ENCODE data around the gene TIGD1. TPM values are rescaled to one million over a fixed set of nuclear protein-coding genes. Genes with fewer than 3 reads are reported as not detected.

TIGD1 gene
- total and polyA plus RNA-seq, 8 donors = 3.7 to 12.4 (median 10.9) TPM

DNA sequence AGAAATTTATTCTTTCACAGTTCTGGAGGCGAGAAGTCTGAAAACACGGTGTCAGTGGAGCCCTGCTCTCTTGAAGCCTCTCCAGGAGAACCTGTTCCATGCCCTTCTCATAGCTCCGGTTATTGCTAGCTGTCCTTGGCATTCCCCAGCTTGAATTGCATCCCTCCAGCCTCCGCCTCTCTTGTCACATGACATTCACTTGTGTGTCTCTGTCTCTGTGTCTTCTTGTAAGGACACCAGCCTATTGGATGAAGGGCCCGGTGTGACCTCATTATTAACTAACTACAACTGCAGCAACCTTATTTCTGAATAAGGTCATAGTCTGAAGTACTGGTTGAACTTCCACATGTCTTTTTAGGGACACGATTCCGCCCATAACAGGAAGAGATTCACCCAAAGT lies 34.7 kb downstream of the TIGD1 start:
- H3K27ac ChIP-seq = no peak overlapping the region
- TF ChIP-seq, protein P1, sequence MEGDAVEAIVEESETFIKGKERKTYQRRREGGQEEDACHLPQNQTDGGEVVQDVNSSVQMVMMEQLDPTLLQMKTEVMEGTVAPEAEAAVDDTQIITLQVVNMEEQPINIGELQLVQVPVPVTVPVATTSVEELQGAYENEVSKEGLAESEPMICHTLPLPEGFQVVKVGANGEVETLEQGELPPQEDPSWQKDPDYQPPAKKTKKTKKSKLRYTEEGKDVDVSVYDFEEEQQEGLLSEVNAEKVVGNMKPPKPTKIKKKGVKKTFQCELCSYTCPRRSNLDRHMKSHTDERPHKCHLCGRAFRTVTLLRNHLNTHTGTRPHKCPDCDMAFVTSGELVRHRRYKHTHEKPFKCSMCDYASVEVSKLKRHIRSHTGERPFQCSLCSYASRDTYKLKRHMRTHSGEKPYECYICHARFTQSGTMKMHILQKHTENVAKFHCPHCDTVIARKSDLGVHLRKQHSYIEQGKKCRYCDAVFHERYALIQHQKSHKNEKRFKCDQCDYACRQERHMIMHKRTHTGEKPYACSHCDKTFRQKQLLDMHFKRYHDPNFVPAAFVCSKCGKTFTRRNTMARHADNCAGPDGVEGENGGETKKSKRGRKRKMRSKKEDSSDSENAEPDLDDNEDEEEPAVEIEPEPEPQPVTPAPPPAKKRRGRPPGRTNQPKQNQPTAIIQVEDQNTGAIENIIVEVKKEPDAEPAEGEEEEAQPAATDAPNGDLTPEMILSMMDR (IDR thresholded peaks at IDR 0.05) = no peak

DNA sequence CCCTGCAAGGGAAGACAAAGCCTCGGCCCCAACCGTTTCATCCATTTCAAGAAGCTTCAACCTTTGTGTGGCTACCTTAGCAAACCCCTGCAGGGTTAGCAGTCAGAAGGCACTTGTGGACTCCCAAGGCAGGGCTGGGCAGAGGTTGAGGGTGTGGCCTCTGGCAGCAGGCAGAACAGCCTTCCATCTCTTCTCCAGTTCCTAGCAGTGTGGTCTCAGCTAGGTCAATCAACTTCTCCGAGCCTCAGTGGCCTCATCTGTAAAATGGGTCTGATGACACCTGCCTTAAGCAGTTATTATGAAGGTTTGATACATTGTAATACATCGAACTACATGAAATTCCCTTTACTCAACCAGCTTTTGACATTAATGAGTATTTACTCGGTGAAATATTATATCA lies 37.0 kb downstream of the TIGD1 start:
- ATAC-seq (no peak), DNase-seq (no peak)
- intact Hi-C loops (cut with DNase I) = no loop called here
- TF ChIP-seq, protein P1 (IDR thresholded peaks at IDR 0.05) = no peak
- no peaks in the 10 kb centered on the region for H3K9me3 ChIP-seq
- no peaks in the 10 kb centered on the region for H3K36me3 ChIP-seq
- no peaks in the 10 kb centered on the region for H3K4me1 ChIP-seq
- peaks cover 0 to 20% of the 10 kb centered on the region in 2 donors for H3K27me3 ChIP-seq
- no peak overlapping the region for H3K27ac ChIP-seq
- H3K4me3 ChIP-seq = no peak overlapping the region

More for the DNA sequence above, 34.7 kb downstream of the TIGD1 start:
- Histone ChIP-seq H3K36me3 (no peaks in the 10 kb centered on the region), H3K4me1 (no peaks in the 10 kb centered on the region), H3K4me3 (no peak overlapping the region), H3K27me3 (peaks cover 0 to 39% of the 10 kb centered on the region in 2 donors), H3K9me3 (no peaks in the 10 kb centered on the region)
- intact Hi-C loops (cut with DNase I) = no loop called here
- DNase-seq (no peak), ATAC-seq (no peak)

DNA sequence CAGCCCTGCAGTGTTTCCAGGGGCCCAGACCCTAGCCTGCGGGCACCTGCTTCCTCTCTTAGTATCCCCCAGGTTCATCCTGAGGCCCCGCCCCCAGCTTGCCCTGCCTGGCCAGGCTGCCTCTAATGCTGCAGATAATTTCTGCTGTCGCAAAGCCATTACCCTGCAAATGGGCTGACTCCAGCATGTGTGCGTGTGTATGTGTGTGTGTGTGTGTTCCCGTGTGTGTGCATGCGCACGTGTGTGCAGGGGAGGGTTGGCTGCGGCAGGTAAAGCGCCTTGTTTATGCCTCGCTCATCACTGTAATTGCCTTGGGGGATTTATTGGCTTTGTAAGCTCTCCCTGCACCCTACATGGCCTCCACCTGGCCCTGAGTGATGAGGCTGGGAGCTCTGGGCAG lies 37.8 kb downstream of the TIGD1 start:
- intact Hi-C loops (cut with DNase I) = no loop called here
- TF ChIP-seq, protein P1 (IDR thresholded peaks at IDR 0.05) = no peak
- no peaks in the 10 kb centered on the region for H3K36me3 ChIP-seq
- H3K27ac ChIP-seq = no peak overlapping the region
- H3K9me3 ChIP-seq = no peaks in the 10 kb centered on the region
- peaks cover 0 to 26% of the 10 kb centered on the region in 2 donors for H3K27me3 ChIP-seq
- DNase-seq (no peak), ATAC-seq (no peak)
- no peak overlapping the region for H3K4me3 ChIP-seq
- no peaks in the 10 kb centered on the region for H3K4me1 ChIP-seq

DNA sequence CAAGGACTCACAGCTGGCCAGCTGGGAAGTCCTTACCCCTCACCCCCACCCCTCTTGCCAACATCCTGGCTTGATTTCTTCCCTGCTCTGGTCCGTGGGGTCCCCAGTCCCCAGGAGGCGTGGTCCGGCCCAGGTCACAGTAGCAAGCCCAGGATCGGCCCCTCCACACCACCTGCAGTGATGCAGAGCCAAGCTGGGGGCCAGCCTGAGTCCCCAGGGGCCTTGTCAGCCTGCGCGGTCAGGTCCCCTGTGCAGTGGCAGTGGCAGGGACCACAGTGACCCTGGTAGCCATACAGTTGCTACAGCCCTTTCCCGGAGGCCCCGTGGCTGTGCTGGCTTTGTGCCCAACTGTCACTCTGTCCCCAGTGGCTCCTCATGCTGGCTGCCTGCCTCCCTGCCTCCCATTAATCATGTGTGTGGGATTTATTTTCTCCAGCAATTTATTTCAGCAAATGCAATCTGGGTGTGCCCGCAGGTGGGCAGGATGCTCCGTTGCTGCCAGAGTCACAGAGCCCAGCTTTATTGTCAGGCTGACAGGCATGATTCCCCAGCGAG lies 38.9 kb downstream of the TIGD1 start:
- DNase-seq = no peak
- intact Hi-C loops (cut with DNase I) = no loop called here
- TF ChIP-seq, protein P1 (IDR thresholded peaks at IDR 0.05) = no peak
- ATAC-seq = no peak
- Histone ChIP-seq H3K9me3 (no peaks in the 10 kb centered on the region), H3K36me3 (no peaks in the 10 kb centered on the region), H3K27ac (no peak overlapping the region), H3K4me1 (no peaks in the 10 kb centered on the region), H3K27me3 (peaks cover 0 to 38% of the 10 kb centered on the region in 2 donors), H3K4me3 (no peak overlapping the region)

DNA sequence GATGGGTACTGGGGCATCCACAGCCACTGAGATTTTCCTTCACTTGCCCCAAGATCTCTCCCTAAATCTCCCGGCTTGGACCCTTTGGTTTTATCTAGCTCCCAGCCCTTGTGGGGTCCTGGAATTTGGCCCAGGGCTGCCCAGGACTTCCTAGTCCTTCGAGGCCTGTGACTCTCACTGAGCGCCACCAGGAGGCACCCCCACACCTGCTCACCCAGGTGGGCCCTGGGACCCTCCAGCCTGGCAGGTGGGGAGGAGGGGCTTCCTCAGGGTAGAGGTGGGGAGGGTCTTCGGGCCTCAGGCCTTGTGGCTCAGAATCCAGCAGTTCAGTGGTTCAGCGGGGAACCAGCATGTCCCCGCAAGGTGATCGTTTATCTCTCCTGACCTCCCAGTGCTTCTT lies 42.1 kb downstream of the TIGD1 start:
- Histone ChIP-seq H3K27ac (no peak overlapping the region), H3K4me3 (no peak overlapping the region), H3K27me3 (peaks cover 16 to 70% of the 10 kb centered on the region in 2 donors), H3K36me3 (no peaks in the 10 kb centered on the region), H3K4me1 (peaks cover 3 to 6% of the 10 kb centered on the region in 2 donors), H3K9me3 (no peaks in the 10 kb centered on the region)
- TF ChIP-seq, protein P1 (IDR thresholded peaks at IDR 0.05) = no peak
- no peak for ATAC-seq
- no peak for DNase-seq
- intact Hi-C loops (cut with DNase I) = no loop called here

Data from left lung (tissue), 10 donors.